MM.1S (cell line): Measurements from ENCODE around the gene TTC38.

Experiments used
- DNase-seq: peaks from one replicate; pipeline ENCODE4 v3.0.0-alpha.2; 2015
- H2AFZ ChIP-seq: fragments of 300-600 bp; sonication (generic); 2 replicates; pipeline ENCODE4 v1.6.0; 2016; ENCODE audit warnings: antibody characterized with exemption, low read length
- H3F3A ChIP-seq: fragments of 300-600 bp; sonication (generic); 2 replicates; pipeline ENCODE4 v1.6.1; 2016; ENCODE audit warnings: mild to moderate bottlenecking, antibody characterized with exemption, low read length, moderate library complexity, mixed read lengths; ENCODE audit not compliant: insufficient read depth
- H3K27ac ChIP-seq: fragments of 300-600 bp; sonication (generic); 2 replicates; pipeline ENCODE4 v1.5.1; 2016; ENCODE audit warnings: mild to moderate bottlenecking, low read length
- H3K27me3 ChIP-seq: fragments of 300-600 bp; sonication (generic); replicated peaks from 2 replicates; pipeline ENCODE4 v1.6.0; 2016; ENCODE audit warnings: low read length; ENCODE audit not compliant: insufficient read depth
- H3K36me3 ChIP-seq: fragments of 300-600 bp; sonication (generic); replicated peaks from 2 replicates; pipeline ENCODE4 v1.6.1; 2016; ENCODE audit warnings: mild to moderate bottlenecking, low read length, mixed read lengths; ENCODE audit not compliant: insufficient read depth
- H3K4me1 ChIP-seq: fragments of 300-600 bp; sonication (generic); 2 replicates; pipeline ENCODE4 v1.6.1; 2016; ENCODE audit warnings: low read length, mixed read lengths
- H3K4me2 ChIP-seq: fragments of 300-600 bp; sonication (generic); 2 replicates; pipeline ENCODE4 v1.6.0; 2016; ENCODE audit warnings: low read depth, low read length
- H3K4me3 ChIP-seq: fragments of 300-600 bp; sonication (generic); 2 replicates; pipeline ENCODE4 v1.5.1; 2016; ENCODE audit warnings: low read length, mixed read lengths
- H3K79me2 ChIP-seq: fragments of 300-600 bp; sonication (generic); 2 replicates; pipeline ENCODE4 v1.6.1; 2016; ENCODE audit warnings: mixed run types, low read length, mixed read lengths
- H3K9ac ChIP-seq: fragments of 300-600 bp; sonication (generic); 2 replicates; pipeline ENCODE4 v1.6.1; 2016; ENCODE audit warnings: low read length, mixed read lengths
- H3K9me2 ChIP-seq: fragments of 300-600 bp; sonication (generic); replicated peaks from 2 replicates; pipeline ENCODE4 v1.6.1; 2016; ENCODE audit warnings: mild to moderate bottlenecking, low read length, mixed read lengths; ENCODE audit not compliant: insufficient read depth
- H3K9me3 ChIP-seq: fragments of 300-600 bp; sonication (generic); replicated peaks from 2 replicates; pipeline ENCODE4 v1.6.1; 2016; ENCODE audit warnings: mild to moderate bottlenecking, low read length, mixed read lengths; ENCODE audit not compliant: insufficient read depth
- H4K20me1 ChIP-seq: fragments of 300-600 bp; sonication (generic); 2 replicates; pipeline ENCODE4 v1.6.1; 2016; ENCODE audit warnings: mild to moderate bottlenecking, low read length, moderate library complexity, mixed read lengths; ENCODE audit not compliant: insufficient read depth
- CTCF ChIP-seq: fragments of 300-600 bp; sonication (generic); IDR thresholded peaks from 2 replicates; pipeline ENCODE4 v1.5.1; 2016; ENCODE audit warnings: antibody characterized with exemption, low read length, mixed read lengths
- EZH2 ChIP-seq: fragments of 300-600 bp; sonication (generic); optimal IDR thresholded peaks from 2 replicates; pipeline ENCODE3; 2017; ENCODE audit warnings: low read depth, mild to moderate bottlenecking, antibody characterized with exemption, low read length, mixed read lengths
- EZH2phosphoT487 ChIP-seq: fragments of 300-600 bp; sonication (generic); IDR thresholded peaks from 2 replicates; pipeline ENCODE4 v1.6.1; 2018; ENCODE audit warnings: antibody characterized with exemption, low read length

Gene TTC38

GRCh38 chr22:46336119-46337078, 68.6 kb downstream of the TTC38 start:
- no peak for TF ChIP-seq EZH2
- H3K36me3 ChIP-seq, result 0 out of 2 replicates have a peak, but pooled peaks cover 7% of the 10 kb centered on the region
- H3K4me3 ChIP-seq, result peak overlapping the region; percentile 97
- H2AFZ ChIP-seq, result peak overlapping the region; percentile 91
- peak overlapping the region; percentile 60; the same call in 1 of the 2 replicates for H3K27ac ChIP-seq
- peaks cover 55% of the 10 kb centered on the region for H3K79me2 ChIP-seq
- H4K20me1 ChIP-seq, result no peaks in the 10 kb centered on the region; the same call in 1 of the 2 replicates
- H3K9ac ChIP-seq, result peak overlapping the region; percentile 93
- peaks cover 33% of the 10 kb centered on the region for H3F3A ChIP-seq
- H3K4me1 ChIP-seq, result peaks cover 21% of the 10 kb centered on the region
- peak overlapping the region; percentile 97 for H3K4me2 ChIP-seq
- peak; percentile 25 for DNase-seq
- no peaks in the 10 kb centered on the region for H3K9me2 ChIP-seq
- H3K27me3 ChIP-seq, result no peaks in the 10 kb centered on the region
- no peaks in the 10 kb centered on the region for H3K9me3 ChIP-seq

GRCh38 chr22:46337870-46338269, 70.1 kb downstream of the TTC38 start:
- H3F3A ChIP-seq, result peaks cover 23% of the 10 kb centered on the region
- no peak overlapping the region for H3K4me2 ChIP-seq
- H2AFZ ChIP-seq, result no peak overlapping the region
- no peaks in the 10 kb centered on the region for H3K9me3 ChIP-seq
- TF ChIP-seq EZH2phosphoT487 (no peak), EZH2 (no peak), CTCF (no peak)
- H3K9ac ChIP-seq, result no peak overlapping the region
- H3K79me2 ChIP-seq, result peaks cover 66% of the 10 kb centered on the region
- H4K20me1 ChIP-seq, result no peaks in the 10 kb centered on the region; the same call in 1 of the 2 replicates
- 0 out of 2 replicates have a peak, but pooled peaks cover 7% of the 10 kb centered on the region for H3K36me3 ChIP-seq
- H3K27ac ChIP-seq, result no peak overlapping the region
- DNase-seq, result no peak
- H3K4me3 ChIP-seq, result no peak overlapping the region
- H3K4me1 ChIP-seq, result peaks cover 14% of the 10 kb centered on the region
- no peaks in the 10 kb centered on the region for H3K27me3 ChIP-seq
- H3K9me2 ChIP-seq, result no peaks in the 10 kb centered on the region

GRCh38 chr22:46338636-46339035, 70.8 kb downstream of the TTC38 start:
- Histone ChIP-seq H3K36me3 (peaks cover 9% of the 10 kb centered on the region), H3K4me2 (no peak overlapping the region), H3K4me1 (peaks cover 7% of the 10 kb centered on the region), H2AFZ (no peak overlapping the region), H3K79me2 (peaks cover 67% of the 10 kb centered on the region), H3F3A (peaks cover 16% of the 10 kb centered on the region; the same call in 1 of the 2 replicates), H3K27ac (no peak overlapping the region), H3K9me3 (no peaks in the 10 kb centered on the region), H3K27me3 (no peaks in the 10 kb centered on the region), H3K9ac (no peak overlapping the region), H3K4me3 (no peak overlapping the region), H3K9me2 (no peaks in the 10 kb centered on the region), H4K20me1 (no peaks in the 10 kb centered on the region; the same call in 1 of the 2 replicates)
- no peak for TF ChIP-seq CTCF
- TF ChIP-seq EZH2phosphoT487, result no peak
- TF ChIP-seq EZH2, result no peak
- no peak for DNase-seq
